Measurements from ENCODE around the gene FADS2. TPM values are rescaled to one million over a fixed set of nuclear protein-coding genes. Genes with fewer than 3 reads are reported as not detected.

Gene FADS2
- total RNA-seq, 2 experiments from 2014 or later, result 131 to 134 TPM

DNA sequence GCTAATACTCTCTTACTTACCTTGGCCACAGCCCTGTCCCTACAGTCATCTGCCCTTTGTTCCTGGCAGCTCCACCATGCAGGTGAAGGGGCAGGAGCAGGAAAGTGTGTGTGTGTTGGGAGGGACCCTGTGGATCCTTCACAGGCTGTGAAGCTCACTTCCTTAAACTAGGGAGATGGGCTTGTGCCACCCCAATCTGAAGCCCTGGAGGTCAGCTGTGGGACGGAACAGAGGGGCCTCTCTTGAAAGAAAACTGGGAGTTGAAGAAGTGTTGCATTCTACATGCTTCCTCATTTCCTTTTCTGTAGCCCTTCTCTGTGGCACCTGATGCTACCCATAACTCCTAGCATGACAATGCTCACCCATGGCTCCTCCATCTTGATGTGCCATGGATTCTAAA is 23.0 kb upstream of the FADS2 start:
- intact Hi-C loops (cut with micrococcal nuclease), result no loop called here
- ATAC-seq (no peak), DNase-seq (no peak)
- H3K4me3 Mint-ChIP-seq, result no peak overlapping the region
- peaks cover 41% of the 10 kb centered on the region for H3K36me3 Mint-ChIP-seq (ENCODE audit: low read depth)
- no peak overlapping the region for H3K27ac Mint-ChIP-seq
- ChIA-PET POLR2A (interaction anchor here (2.4 to 13.6 kb wide), 3 partner anchors 8 to 12 kb away, joined by 16 to 119 read pairs (median 18); partner anchors contain the start of genes FADS1, FEN1 and TMEM258), CTCF (interaction anchor here (1.0 to 4.2 kb wide), 3 partner anchors 9 to 14 kb away, joined by 4 to 44 read pairs (median 8); no protein-coding TSS in a partner anchor)
- H3K9me3 Mint-ChIP-seq, result no peaks in the 10 kb centered on the region
- H3K4me1 Mint-ChIP-seq (ENCODE audit: low read depth), result no peaks in the 10 kb centered on the region
- no peaks in the 10 kb centered on the region for H3K27me3 Mint-ChIP-seq
- TF ChIP-seq, protein P1, sequence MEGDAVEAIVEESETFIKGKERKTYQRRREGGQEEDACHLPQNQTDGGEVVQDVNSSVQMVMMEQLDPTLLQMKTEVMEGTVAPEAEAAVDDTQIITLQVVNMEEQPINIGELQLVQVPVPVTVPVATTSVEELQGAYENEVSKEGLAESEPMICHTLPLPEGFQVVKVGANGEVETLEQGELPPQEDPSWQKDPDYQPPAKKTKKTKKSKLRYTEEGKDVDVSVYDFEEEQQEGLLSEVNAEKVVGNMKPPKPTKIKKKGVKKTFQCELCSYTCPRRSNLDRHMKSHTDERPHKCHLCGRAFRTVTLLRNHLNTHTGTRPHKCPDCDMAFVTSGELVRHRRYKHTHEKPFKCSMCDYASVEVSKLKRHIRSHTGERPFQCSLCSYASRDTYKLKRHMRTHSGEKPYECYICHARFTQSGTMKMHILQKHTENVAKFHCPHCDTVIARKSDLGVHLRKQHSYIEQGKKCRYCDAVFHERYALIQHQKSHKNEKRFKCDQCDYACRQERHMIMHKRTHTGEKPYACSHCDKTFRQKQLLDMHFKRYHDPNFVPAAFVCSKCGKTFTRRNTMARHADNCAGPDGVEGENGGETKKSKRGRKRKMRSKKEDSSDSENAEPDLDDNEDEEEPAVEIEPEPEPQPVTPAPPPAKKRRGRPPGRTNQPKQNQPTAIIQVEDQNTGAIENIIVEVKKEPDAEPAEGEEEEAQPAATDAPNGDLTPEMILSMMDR (IDR thresholded peaks at IDR 0.05), result no peak

DNA sequence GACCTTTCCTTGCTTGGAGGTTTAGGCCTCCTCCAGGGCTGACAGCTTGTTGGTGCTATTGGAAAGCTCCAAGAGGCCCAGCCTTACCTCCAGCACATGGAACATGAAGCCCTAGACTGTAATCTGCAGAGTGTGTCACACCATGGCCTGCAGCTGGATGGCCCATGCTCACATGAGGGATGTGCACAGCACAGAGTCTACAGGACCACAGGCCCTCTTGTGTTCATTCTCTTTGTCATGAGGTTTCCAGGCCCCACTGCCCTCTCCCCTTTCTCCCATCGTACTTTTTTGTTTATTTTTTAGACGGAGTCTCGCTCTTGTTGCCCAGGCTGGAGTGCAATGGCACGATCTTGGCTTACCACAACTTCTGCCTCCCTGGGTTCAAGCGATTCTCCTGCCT is 21.3 kb upstream of the FADS2 start:
- ChIA-PET POLR2A (interaction anchor here (3.2 to 13.6 kb wide), 2 partner anchors 7 to 10 kb away, joined by 18 to 119 read pairs; partner anchors contain the start of gene FADS1), CTCF (interaction anchor here (1.8 to 4.2 kb wide), 2 partner anchors 10 to 56 kb away, joined by 4 to 44 read pairs; no protein-coding TSS in a partner anchor)
- ATAC-seq, result no peak
- TF ChIP-seq, protein P1 (IDR thresholded peaks at IDR 0.05), result no peak
- no peaks in the 10 kb centered on the region for H3K9me3 Mint-ChIP-seq
- H3K4me1 Mint-ChIP-seq (ENCODE audit: low read depth), result no peaks in the 10 kb centered on the region
- peaks cover 43% of the 10 kb centered on the region for H3K36me3 Mint-ChIP-seq (ENCODE audit: low read depth)
- H3K27me3 Mint-ChIP-seq, result no peaks in the 10 kb centered on the region
- no peak overlapping the region for H3K4me3 Mint-ChIP-seq
- intact Hi-C loops (cut with micrococcal nuclease), result no loop called here
- H3K27ac Mint-ChIP-seq, result no peak overlapping the region
- no peak for DNase-seq

DNA sequence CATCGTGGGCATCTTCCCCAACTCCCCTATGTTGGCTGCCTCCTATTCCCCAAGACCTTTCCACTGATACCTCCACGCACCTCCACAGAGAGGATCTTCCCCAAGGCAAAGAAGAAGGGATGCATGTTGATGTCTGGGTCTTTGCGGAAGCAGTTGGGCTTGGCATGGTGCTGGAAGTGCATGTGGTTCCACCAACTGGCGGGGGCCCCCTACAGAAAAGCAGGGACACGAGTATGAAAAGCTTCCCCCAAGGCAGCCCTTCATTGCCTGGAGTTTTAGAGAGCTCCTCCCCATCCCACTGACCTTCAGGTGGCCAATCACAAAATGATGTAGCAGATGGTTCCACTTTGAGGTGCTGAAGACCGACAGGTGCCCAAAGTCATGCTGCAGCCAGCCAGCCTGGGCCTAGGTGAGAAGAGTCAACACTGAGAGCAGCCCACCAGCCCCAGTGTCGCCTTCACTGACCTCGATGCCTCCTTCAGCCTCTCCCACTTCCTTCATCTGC is 17.4 kb upstream of the FADS2 start:
- ChIA-PET POLR2A (interaction anchor here (1.0 to 8.0 kb wide), 3 partner anchors 9 to 25 kb away, joined by 3 to 119 read pairs (median 11); partner anchors contain the start of genes FEN1 and TMEM258), CTCF (interaction anchor here (1.2 to 1.5 kb wide), 4 partner anchors 13 to 271 kb away, joined by 3 to 4 read pairs (median 3); no protein-coding TSS in a partner anchor)
- H3K36me3 Mint-ChIP-seq (ENCODE audit: low read depth), result peaks cover 56% of the 10 kb centered on the region
- no peaks in the 10 kb centered on the region for H3K9me3 Mint-ChIP-seq
- no peak overlapping the region for H3K4me3 Mint-ChIP-seq
- DNase-seq (no peak), ATAC-seq (no peak)
- no peak overlapping the region for H3K27ac Mint-ChIP-seq
- intact Hi-C loops (cut with micrococcal nuclease), result no loop called here
- TF ChIP-seq, protein P1 (IDR thresholded peaks at IDR 0.05), result no peak
- H3K27me3 Mint-ChIP-seq, result peaks cover 4% of the 10 kb centered on the region
- peaks cover 5% of the 10 kb centered on the region for H3K4me1 Mint-ChIP-seq (ENCODE audit: low read depth)

DNA sequence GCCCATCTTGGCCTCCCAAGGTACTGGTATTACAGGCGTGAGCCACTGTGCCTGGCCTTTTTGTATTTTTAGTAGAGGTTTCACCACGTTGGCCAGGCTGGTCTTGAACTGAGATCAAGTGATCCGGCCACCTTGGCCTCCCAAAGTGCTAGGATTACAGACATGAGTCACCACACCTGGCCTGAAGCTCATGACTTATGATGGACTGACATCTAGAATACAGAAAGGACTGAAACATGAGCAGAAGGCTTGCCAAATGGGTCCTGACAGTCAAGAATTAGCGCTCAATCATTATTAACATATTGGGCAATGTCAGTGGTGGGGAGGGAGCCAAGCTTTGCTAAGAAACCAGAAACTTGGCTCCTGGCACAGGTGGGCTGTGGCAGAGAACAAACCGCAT is 16.3 kb upstream of the FADS2 start:
- ATAC-seq (no peak), DNase-seq (no peak)
- H3K27me3 Mint-ChIP-seq, result peaks cover 4% of the 10 kb centered on the region
- TF ChIP-seq, protein P1 (IDR thresholded peaks at IDR 0.05), result no peak
- no peak overlapping the region for H3K27ac Mint-ChIP-seq
- ChIA-PET POLR2A (interaction anchor here (1.0 to 8.0 kb wide), 4 partner anchors 10 to 24 kb away, joined by 3 to 119 read pairs (median 8); partner anchors contain the start of genes FEN1 and TMEM258), CTCF (interaction anchor here (1.2 to 1.5 kb wide), 2 partner anchors 15 to 270 kb away, joined by 3 read pairs; no protein-coding TSS in a partner anchor)
- H3K4me1 Mint-ChIP-seq (ENCODE audit: low read depth), result peaks cover 5% of the 10 kb centered on the region
- no peak overlapping the region for H3K4me3 Mint-ChIP-seq
- no peaks in the 10 kb centered on the region for H3K9me3 Mint-ChIP-seq
- intact Hi-C loops (cut with micrococcal nuclease), result no loop called here
- peaks cover 61% of the 10 kb centered on the region for H3K36me3 Mint-ChIP-seq (ENCODE audit: low read depth)

Data from activated CD8-positive, alpha-beta T cell treated with anti-CD3 and anti-CD28 coated beads for 36 hours (primary cell).